BLaER1 treated with 17β-estradiol and CSF1 and Interleukin-3, amounts not matched to agents 10 nM and 100 nM (cell line): ENCODE results near the gene GABRR3.

Source experiments
- H3K27ac ChIP-seq, 11 experiments: shearing (Covaris generic); formaldehyde crosslinking; 2 replicates each; pipeline ENCODE4 v1.8.1; 2022
- H3K27me3 ChIP-seq, 11 experiments: shearing (Covaris generic); formaldehyde crosslinking; 2 replicates each; pipeline ENCODE4 v1.8.1; 2022
- H3K36me3 ChIP-seq, 11 experiments: shearing (Covaris generic); formaldehyde crosslinking; 2 replicates each; pipeline ENCODE4 v1.8.1; 2022
- H3K4me1 ChIP-seq, 10 experiments: shearing (Covaris generic); formaldehyde crosslinking; 2 replicates each; pipeline ENCODE4 v1.8.1; 2022
- H3K4me2 ChIP-seq, 11 experiments: shearing (Covaris generic); formaldehyde crosslinking; 2 replicates each; pipeline ENCODE4 v1.8.1; 2022
- H3K4me3 ChIP-seq, 10 experiments: shearing (Covaris generic); formaldehyde crosslinking; 2 replicates each; pipeline ENCODE4 v1.8.1; 2022
- H3K9ac ChIP-seq, 11 experiments: shearing (Covaris generic); formaldehyde crosslinking; 2 replicates each; pipeline ENCODE4 v1.8.1; 2022
- H3K9me3 ChIP-seq, 11 experiments: shearing (Covaris generic); formaldehyde crosslinking; replicated peaks in 1 of 11; 2 replicates each; pipeline ENCODE4 v1.8.1; 2022
- H4K20me1 ChIP-seq, 11 experiments: shearing (Covaris generic); formaldehyde crosslinking; 2 replicates each; pipeline ENCODE4 v1.8.1; 2022
- Cebpa-rat ChIP-seq, 11 experiments: shearing (Covaris generic); IDR thresholded peaks; 2 replicates each; pipeline ENCODE4 v1.8.1; 2022

Gene GABRR3

DNA sequence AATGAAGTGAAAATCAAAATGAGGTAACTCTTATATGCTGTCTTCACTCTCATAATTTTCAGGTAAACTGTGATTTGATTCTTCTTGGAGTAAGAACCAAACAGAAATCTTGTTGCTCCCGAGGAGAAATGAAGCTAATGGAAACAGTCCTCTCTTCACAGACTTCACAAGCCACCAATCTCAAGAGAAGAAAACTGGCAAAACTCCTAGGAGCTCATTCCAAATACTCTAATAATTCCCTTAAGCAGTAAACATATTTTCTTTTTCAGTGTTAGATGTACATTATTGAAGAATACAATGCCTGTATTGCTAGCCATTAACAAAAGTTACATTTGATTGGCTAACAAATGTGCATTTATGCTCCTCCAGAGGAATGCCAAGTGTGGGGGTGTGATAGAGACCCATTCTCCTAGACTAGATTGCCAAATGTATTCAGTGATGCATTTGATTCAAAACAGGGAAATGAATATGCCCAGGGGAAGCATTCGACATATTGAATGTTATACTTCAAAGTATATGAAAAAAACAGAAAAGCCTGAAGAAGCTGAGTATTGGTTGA, 51.1 kb downstream of the GABRR3 start:
- Histone ChIP-seq H3K27me3 (no peaks in the 10 kb centered on the region), H3K4me1 (peaks cover 8 to 15% (median 11%) of the 10 kb centered on the region in 10 experiments; a peak in 18 of 20 replicates), H3K27ac (no peak overlapping the region), H3K36me3 (no peaks in the 10 kb centered on the region), H4K20me1 (no peaks in the 10 kb centered on the region), H3K4me3 (no peak overlapping the region), H3K4me2 (no peak overlapping the region), H3K9me3 (no peaks in the 10 kb centered on the region; a peak in 1 of 22 replicates), H3K9ac (no peak overlapping the region)
- no peak for TF ChIP-seq Cebpa-rat (IDR thresholded peaks at IDR 0.05)

DNA sequence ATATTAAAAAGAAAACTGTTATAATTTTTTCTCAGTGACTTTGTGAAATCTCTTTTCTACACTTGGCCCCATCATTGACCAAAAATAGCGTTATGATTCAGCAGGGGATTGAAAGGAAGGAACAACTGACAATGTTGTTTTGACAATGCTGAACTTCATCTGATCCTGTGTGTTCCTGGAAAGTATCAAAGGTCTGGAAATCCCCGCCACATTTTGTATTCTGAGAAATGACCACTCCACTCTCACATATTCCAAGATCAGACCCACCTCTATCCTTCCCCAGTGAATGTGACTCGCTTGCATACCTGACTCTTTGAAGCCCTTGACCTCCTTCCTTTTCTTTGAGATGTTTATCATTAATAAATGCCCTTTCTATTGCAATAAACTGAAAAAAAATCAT, 53.2 kb downstream of the GABRR3 start:
- Histone ChIP-seq H3K4me3 (no peak overlapping the region), H3K4me2 (peak overlapping the region; percentile 12 to 68 (median 43); a peak in 20 of 22 replicates), H4K20me1 (no peaks in the 10 kb centered on the region), H3K27me3 (no peaks in the 10 kb centered on the region), H3K36me3 (no peaks in the 10 kb centered on the region), H3K9me3 (no peaks in the 10 kb centered on the region), H3K9ac (no peak overlapping the region), H3K4me1 (peaks cover 8 to 15% (median 11%) of the 10 kb centered on the region in 10 experiments; a peak in 18 of 20 replicates), H3K27ac (no peak overlapping the region)
- TF ChIP-seq Cebpa-rat (IDR thresholded peaks at IDR 0.05), result no peak

DNA sequence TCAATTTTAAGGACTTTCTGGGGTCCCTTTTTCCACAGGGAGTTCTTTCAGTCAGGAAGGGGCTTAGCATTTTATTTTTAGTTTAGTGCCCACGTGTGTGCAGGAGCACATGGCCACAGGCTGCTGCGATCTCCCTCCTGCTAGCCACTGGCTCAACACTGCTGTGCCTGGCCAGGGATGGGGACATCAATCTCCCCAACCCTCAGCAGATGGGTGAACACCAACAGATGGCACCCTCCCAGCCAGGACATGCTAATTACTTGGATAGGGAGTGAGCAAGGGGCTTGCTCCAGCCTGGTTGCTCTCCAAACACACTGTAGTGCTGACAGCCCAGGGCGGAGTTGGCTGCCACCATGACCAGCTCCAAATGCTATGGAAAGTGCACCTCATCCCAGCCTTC, 55.5 kb downstream of the GABRR3 start:
- Histone ChIP-seq H4K20me1 (no peaks in the 10 kb centered on the region), H3K27ac (no peak overlapping the region), H3K4me3 (no peak overlapping the region), H3K27me3 (no peaks in the 10 kb centered on the region), H3K4me2 (no peak overlapping the region), H3K9ac (no peak overlapping the region), H3K36me3 (no peaks in the 10 kb centered on the region), H3K4me1 (peaks cover 10 to 20% (median 15%) of the 10 kb centered on the region in 10 experiments; a peak in 18 of 20 replicates), H3K9me3 (no peaks in the 10 kb centered on the region)
- no peak for TF ChIP-seq Cebpa-rat (IDR thresholded peaks at IDR 0.05)

DNA sequence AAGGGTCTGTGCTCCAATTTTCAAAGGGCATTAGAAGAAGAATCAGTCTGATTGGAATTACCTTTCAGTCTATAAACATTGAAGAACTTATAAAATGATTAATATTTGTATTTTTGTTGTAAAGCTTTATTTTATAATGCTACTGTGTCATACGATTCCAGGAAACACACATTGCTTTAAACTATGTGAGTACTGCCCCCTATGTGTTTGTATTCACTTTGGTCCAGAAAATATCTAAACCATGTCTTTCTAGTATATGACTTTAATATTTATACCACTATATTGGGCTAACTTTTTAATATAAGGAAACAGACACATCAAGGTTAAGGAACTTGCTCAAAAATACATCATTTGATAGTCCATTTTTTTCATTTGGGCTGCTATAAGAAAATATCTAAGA, 59.6 kb downstream of the GABRR3 start:
- Histone ChIP-seq H3K4me2 (no peak overlapping the region), H3K27me3 (no peaks in the 10 kb centered on the region), H3K4me3 (no peak overlapping the region), H3K36me3 (no peaks in the 10 kb centered on the region), H3K9me3 (no peaks in the 10 kb centered on the region), H4K20me1 (no peaks in the 10 kb centered on the region), H3K9ac (no peak overlapping the region), H3K27ac (no peak overlapping the region), H3K4me1 (peaks cover 18 to 29% (median 26%) of the 10 kb centered on the region in 10 experiments)
- TF ChIP-seq Cebpa-rat (IDR thresholded peaks at IDR 0.05), result no peak

DNA sequence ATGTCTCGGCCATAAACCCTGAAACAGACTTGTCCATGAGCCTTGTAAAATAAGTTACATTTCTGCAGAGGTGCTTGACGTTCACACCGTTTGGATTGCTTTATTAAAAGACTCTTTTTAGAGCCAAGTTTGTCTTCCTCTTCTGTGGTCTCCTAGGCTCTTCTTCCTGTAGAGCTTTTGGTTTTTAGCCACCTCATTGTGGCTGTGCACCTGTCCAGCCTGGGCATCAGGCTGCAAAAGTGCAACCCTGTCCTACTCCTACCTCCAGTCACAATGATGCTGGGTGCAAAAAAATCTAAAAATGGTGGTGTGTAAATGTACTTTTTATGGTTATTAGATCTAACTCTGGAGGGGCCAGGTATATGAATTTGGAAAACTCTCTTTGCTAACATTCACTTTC, 60.1 kb downstream of the GABRR3 start:
- TF ChIP-seq Cebpa-rat (IDR thresholded peaks at IDR 0.05), result no peak
- H3K27me3 ChIP-seq, result no peaks in the 10 kb centered on the region
- no peak overlapping the region for H3K9ac ChIP-seq
- H3K9me3 ChIP-seq, result no peaks in the 10 kb centered on the region
- peaks cover 22 to 33% (median 30%) of the 10 kb centered on the region in 10 experiments for H3K4me1 ChIP-seq
- H3K4me2 ChIP-seq, result peak overlapping the region in 8 of 11 experiments; percentile 16 to 39 (median 24); a peak in 10 of 22 replicates
- H3K27ac ChIP-seq, result no peak overlapping the region
- H3K36me3 ChIP-seq, result no peaks in the 10 kb centered on the region
- H4K20me1 ChIP-seq, result peaks cover 0 to 2% (median 0%) of the 10 kb centered on the region in 11 experiments; a peak in 2 of 22 replicates
- H3K4me3 ChIP-seq, result no peak overlapping the region

DNA sequence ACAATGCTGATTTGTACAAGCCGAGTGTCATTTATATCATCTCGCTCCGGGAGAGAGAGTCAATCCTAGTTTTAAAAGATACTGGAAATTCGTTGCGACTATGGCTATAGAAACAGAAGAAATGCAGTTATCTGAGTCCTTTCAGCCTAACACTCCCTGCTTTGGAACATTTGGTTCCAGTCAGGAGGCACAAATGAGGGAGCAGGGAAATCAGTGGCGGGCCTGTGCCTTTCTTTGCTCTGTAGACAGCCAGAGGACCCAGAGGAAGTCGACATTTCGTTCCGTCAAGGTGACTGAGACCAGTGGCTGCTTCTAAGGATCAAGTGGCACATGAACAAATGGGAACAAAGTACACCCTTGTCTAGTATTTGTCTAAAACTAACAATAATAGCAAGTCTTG, 62.1 kb downstream of the GABRR3 start:
- H3K9me3 ChIP-seq, result no peaks in the 10 kb centered on the region
- H3K27ac ChIP-seq, result peak overlapping the region in 9 of 11 experiments; percentile 71 to 88 (median 80); a peak in 11 of 22 replicates
- TF ChIP-seq Cebpa-rat (IDR thresholded peaks at IDR 0.05), result no peak
- H3K4me3 ChIP-seq, result peak overlapping the region; percentile 60 to 79 (median 70); a peak in 18 of 20 replicates
- H4K20me1 ChIP-seq, result peaks cover 0 to 22% (median 6%) of the 10 kb centered on the region in 11 experiments; a peak in 6 of 22 replicates
- H3K27me3 ChIP-seq, result no peaks in the 10 kb centered on the region
- H3K4me2 ChIP-seq, result peak overlapping the region; percentile 72 to 95 (median 85)
- H3K4me1 ChIP-seq, result peaks cover 24 to 50% (median 41%) of the 10 kb centered on the region in 10 experiments
- H3K36me3 ChIP-seq, result peaks cover 0 to 4% (median 0%) of the 10 kb centered on the region in 11 experiments; a peak in 6 of 22 replicates
- H3K9ac ChIP-seq, result peak overlapping the region in 10 of 11 experiments; percentile 77 to 89 (median 85); a peak in 16 of 22 replicates

DNA sequence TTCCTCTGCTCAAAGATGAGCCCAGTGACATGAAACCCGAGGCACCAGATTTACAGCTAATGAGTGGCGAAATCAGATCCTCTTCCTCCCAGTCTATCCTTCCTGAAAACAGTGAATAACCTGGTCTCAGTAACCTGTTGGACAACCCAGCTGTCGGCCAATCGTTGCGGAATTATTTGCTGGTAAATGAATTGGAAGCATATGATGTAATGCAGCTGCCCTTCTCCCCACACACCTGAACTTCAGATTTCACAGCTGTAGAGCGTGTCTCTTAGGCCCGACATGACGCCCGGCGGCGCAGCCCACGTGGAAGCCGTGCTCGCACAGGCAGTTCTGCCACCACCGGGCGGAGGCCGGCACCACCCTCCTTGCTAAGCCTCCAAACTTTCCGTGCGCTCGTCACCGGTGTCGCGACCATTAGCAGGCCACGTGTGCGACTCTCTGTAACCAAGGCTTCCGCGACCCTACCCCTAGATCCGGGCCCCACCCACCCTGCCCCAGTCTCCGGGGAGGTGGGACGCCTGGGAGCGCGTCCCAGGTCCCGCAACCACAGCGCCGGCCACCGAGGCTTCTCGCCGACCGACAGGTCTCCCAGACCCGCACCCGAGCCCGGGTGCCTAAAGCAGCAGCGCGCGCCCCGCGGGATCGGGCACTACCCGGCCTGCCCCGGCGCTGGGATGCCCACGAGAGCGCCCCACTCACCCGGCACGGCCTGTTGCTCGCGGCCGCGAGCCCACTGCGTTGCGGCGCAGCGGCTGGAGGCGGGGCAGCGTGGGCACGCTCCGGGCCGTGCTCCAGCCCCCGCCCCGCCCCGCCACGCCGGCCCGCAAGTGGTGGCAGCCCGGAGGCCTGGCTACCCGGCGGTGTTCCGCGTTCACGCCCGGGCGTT, 63.2 kb downstream of the GABRR3 start, which contains the start of gene RIOX2:
Gene RIOX2 (minus strand): TSS at position 753 of the 889 bp plus-strand sequence. CDS start 4,838 bp downstream, outside the sequence.
- Histone ChIP-seq H3K36me3 (peaks cover 6 to 14% (median 8%) of the 10 kb centered on the region in 11 experiments; a peak in 21 of 22 replicates), H3K9ac (peak within 1 kb of the TSS; percentile 74 to 89 (median 85)), H4K20me1 (peaks cover 0 to 32% (median 6%) of the 10 kb centered on the region in 11 experiments; a peak in 6 of 22 replicates), H3K9me3 (no peaks in the 10 kb centered on the region), H3K27me3 (no peaks in the 10 kb centered on the region), H3K4me2 (peak within 1 kb of the TSS; percentile 72 to 95 (median 85)), H3K4me3 (peak within 1 kb of the TSS; percentile 60 to 79 (median 70)), H3K4me1 (peaks cover 24 to 50% (median 41%) of the 10 kb centered on the region in 10 experiments), H3K27ac (peak within 1 kb of the TSS; percentile 62 to 88 (median 80); a peak in 21 of 22 replicates)
- no peak for TF ChIP-seq Cebpa-rat (IDR thresholded peaks at IDR 0.05)

DNA sequence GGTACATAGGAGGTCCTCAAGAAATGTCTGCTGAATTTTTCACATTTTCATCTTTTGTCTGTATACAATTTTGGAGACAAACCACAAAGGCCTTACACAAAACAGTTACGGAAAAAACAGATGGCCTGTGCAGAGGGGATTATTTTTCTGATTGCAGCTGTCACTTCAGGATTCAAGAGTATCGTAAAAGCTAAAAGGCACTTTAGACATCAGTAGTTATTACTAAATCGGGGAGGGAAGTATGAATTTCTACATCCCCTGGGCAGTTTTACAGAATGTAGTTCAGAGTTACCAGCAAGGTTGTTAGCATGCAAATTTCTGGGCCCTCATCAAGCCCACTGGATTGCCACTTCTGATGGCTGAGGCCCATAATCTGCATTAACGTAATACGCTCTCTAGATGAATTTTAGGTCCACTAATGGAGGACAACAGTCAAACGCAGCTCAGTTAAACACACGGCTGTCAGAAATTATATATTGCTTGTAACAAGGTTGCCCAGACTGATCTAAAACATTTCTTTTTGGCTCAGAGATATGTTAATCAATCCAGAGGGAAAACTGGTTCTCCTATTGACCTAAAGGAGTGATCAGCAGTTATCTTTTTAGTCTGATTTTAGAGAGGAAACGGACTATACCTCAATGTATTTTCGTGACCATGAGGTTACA, 64.0 kb downstream of the GABRR3 start:
- no peaks in the 10 kb centered on the region for H3K27me3 ChIP-seq
- H3K27ac ChIP-seq, result peak overlapping the region in 10 of 11 experiments; percentile 71 to 88 (median 81); a peak in 21 of 22 replicates
- H3K4me1 ChIP-seq, result peaks cover 24 to 50% (median 41%) of the 10 kb centered on the region in 10 experiments
- H3K4me2 ChIP-seq, result peak overlapping the region; percentile 72 to 95 (median 85)
- peaks cover 14 to 23% (median 16%) of the 10 kb centered on the region in 11 experiments for H3K36me3 ChIP-seq
- H4K20me1 ChIP-seq, result peaks cover 0 to 41% (median 6%) of the 10 kb centered on the region in 11 experiments; a peak in 6 of 22 replicates
- H3K9ac ChIP-seq, result peak overlapping the region; percentile 74 to 89 (median 85)
- H3K4me3 ChIP-seq, result peak overlapping the region; percentile 60 to 79 (median 70)
- H3K9me3 ChIP-seq, result no peaks in the 10 kb centered on the region
- TF ChIP-seq Cebpa-rat (IDR thresholded peaks at IDR 0.05), result no peak
